HG02759 (cell line): ENCODE results near the gene GPR153.

ENCODE experiments used
- ATAC-seq: cut with Tn5 transposase; IDR thresholded peaks from one replicate; pipeline ENCODE4 v1.9.1; 2021; ENCODE audit warnings: mild to moderate bottlenecking, moderate library complexity; ENCODE audit not compliant: unreplicated experiment

Gene GPR153

GRCh38 chr1:6207075-6207885 is 53.6 kb downstream of the GPR153 start:
- no peak for ATAC-seq

GRCh38 chr1:6206520-6206855 is 54.4 kb downstream of the GPR153 start:
- no peak for ATAC-seq

- peak; percentile 59 for ATAC-seq
Measured at GRCh38 chr1:6205849-6206519, 54.9 kb downstream of the GPR153 start, which contains the start of gene RNF207. TSS of gene RNF207 (plus strand) at chr1:6206119. CDS start at chr1:6206536, 417 bp downstream.

- ATAC-seq, result no peak
Measured at GRCh38 chr1:6202256-6202655, 58.6 kb downstream of the GPR153 start.

DNA sequence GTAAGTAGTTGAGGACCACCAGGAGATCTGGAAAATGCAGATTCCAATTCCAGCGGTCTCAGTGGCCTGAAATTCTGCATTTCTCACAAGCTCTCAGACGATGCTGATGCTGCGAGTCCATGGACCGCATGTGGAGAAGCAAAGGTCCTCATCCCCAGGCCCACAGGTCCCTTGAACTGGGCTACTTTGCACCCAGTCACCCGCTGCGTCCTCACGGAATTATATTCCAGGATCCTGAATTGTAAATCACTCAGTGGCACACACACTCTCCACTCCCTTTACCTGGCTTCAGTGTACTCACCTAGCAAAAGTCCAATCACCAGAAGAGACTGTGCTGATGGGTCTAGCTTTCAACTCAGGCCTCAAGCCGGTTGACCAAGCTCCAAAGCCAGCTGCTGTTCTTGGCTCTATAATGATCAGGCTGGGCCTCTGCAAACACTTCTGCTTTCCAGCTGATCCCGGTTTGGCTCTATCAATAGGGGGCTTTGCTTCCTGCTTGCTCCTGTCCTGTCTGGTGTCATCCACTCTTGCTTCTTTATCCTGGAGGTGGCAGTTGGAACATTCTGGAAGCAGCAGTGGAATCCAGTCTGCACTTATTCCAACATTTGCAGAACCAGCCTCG is 60.6 kb downstream of the GPR153 start:
- no peak for ATAC-seq

DNA sequence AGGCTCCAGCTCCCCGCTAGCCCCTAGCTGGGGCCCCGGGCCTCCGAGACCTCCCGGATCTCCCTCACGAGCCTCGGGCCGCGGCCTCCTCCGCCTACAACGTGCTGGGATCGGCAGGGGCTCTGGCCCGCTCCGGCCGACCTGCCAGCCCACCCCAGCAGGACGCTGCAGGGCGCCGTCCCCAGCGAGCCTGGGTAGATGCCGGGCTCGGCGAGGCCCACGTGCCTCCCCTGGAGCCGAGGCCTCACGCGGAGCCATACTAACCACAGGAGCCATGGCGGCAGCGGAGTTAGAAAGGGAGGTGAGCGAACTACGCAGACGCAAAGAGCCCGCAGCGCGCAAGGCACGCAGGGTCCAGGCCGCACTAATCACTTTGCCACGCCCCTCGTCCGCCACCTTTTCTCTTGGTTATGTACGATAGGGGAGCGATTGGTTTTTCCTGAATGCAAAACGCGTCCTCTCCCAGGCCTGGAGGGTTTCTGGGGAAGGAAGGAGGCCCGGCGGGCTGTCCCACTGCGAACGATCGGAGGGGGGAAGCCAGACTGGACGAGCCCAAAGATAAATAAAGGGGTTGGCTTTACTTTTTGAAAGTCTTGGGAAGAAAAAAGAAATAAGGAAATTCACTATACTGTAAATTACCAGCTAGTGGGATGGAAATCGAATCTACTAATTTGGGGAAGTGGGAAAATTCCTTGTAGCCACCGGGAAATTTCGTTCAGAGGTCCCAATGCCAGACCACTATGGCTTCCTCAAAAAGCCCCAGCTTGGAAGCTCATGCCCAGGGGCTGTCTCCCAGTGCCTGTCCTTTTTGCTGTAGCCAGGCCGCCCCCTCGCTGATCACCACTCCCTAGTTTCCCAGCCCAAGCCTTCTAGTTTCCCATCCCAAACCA is 61.4 kb downstream of the GPR153 start, which contains the start of gene RPL22:
Gene RPL22 (minus strand): TSS at position 298 of the 890 bp plus-strand sequence. CDS start 22 bp downstream, at position 276.
- peak; percentile 95 for ATAC-seq

- ATAC-seq, result peak; percentile 29
Measured at GRCh38 chr1:6198646-6199297, 62.1 kb downstream of the GPR153 start.

DNA sequence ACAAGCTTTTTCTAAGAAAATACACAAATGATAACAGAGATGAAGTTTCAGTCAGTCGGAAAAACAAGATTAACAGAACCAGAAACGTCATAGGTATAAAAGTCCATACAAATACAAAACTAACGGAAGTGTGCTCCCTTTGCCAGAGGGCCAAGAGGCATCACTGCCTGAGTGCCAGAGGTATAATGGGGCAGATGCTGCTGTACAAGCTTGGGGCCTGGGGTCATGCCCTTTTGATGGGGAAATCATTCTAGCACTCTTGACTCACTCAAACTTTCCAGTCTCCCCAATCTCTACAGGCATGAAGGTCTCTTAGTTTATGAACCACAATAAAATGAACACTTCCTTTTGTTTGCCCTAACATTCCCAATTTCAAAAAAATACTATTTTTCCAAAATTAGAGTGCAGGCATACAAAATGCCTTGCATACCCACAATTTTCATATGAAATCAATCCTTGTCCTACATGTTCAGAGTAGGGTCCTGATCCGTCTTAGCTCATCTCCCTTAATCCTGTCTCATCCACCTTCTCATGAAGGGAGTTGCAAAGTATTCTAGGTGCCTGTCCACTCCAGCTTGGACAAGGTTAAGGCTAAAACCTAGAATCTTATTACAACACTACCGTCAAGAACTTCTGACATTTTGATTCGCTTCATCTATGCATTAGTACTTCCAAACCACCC is 63.0 kb downstream of the GPR153 start:
- no peak for ATAC-seq
